ENCODE data around the gene RCL1.

The RCL1 gene

DNA sequence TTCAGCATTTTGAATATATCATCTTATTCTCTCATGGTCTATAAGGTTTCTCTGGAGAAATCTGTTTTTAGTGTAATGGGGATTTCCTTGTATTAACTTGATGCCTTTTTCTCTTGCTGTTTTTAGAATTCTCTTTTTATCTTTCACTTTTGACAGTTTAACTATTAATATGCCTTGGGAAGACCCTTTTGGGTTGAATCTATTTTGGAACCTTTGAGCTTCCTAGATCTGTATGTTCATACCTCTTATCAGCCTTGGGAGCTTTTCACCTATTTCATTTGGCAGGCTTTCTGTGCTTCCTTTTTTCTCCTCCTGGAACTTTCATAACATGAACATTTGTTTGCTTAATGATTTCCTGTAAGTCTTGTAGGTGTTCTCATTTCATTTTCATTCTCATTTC, 22.2 kb downstream of the RCL1 start:
- no peak for DNase-seq

- no peak for DNase-seq
Measured at GRCh38 chr9:4815381-4815956, 22.7 kb downstream of the RCL1 start.

DNA sequence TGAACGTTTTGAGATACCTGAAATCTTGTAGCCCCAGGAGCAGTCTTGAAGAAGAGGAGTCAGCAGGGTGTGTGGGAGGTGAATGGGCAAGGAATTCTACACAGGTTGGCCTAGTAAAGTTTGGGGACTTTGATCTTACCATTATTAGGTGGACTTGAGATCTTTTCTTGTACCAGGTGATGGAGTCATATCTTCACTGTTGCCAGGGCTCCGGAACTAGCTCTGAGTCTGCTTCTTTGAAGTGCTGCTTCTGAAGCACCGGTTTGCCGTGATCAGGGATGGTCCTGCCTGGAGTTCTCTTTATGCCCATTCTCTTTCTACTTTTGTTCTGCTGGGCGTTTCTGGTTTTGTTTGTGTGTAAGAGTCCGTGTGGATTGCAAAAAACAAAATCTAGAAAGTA, 27.4 kb downstream of the RCL1 start:
- DNase-seq = no peak

DNA sequence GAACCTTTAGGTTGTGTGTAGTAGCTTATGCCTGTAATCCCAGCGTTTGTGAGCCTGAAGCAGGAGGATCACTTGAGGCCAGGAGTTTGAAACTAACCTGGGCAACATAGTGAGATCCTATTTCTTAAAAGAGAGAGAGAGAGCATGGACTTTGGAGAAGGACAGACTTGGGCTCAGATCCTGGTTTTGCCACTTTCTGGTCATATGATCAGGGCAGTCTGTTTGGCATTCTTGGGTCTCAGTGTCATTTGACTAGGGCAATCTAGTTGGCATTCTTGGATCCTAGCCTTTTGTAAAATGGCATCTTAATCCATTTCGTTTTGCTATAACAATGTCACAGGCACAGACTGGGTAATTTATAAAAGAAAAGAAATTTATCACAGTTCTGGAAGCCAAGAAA, 28.4 kb downstream of the RCL1 start:
- no peak for DNase-seq

DNA sequence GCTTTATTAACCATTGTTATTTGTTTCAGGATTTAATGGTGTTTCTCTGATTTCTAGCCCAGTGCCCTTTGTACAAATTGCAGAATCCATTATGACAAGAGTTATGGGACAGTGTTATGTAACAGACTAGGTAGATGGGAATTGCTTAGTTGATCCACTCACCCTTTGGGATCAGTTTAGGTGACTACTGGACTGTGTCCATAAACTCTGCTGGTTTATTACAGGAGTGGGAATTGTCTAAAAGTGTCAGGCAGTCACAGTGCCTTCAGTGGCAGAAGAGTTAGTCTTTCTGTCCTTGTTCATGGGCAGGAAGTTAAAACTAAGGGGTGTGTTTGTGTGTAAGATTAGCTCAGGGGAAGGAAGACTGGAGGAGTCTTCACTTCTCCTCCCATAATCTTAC, 29.3 kb downstream of the RCL1 start:
- DNase-seq = no peak

DNA sequence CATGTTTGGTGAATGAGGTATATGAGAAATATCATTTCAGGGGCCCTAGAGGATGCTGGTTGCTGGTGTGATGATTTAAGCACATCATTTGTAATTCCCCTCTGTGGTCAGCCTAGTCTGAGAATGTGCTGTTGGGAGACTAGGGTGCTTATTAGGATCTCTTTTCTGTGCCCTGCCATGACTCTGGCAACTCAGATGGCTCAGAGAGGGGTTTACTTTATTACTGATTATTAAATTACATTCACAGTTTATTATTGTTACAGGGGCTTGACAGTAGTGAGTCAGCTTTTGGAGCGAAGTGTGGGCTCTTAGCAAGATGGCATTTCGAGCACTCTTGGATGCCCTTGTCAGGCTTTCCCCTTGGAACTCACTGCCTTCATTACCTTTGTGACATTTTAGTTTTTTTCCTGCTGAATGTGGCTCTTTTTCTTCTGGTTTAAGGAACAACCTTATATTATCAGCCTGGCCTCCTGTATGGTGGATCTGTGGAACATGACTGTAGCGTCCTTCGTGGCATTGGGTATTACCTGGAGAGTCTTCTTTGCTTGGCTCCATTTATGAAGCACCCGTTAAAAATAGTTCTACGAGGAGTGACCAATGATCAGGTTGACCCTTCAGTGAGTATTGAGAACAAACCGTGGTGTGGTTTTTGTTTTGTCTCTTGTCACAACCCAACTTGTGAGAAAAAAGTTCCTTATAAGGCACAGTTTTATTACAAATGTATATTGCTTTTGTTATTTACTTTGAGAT, 33.8 kb downstream of the RCL1 start:
- DNase-seq = no peak

DNA sequence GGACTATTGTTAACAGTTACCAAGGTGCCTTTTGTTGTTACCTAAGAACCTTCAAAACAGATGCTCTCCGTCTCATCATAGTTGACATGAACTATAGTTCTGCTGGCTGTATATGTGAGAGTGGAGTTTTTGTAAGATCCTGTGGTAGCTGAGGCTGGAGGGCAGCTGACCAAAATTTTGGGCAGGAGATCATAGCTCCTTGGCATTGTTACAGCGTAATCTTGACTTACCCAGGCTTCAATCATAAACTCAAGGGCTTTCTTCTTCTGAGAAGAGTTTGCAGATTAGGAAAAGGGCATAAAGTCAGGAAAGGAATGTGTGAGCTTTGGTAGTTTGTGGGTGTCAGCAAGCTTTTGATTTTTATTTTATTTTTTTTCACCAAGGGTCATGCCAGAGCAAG, 34.5 kb downstream of the RCL1 start:
- no peak for DNase-seq

GRCh38 chr9:4828761-4829160, 36.0 kb downstream of the RCL1 start:
- DNase-seq = no peak

- no peak for DNase-seq
Measured at GRCh38 chr9:4829969-4830368, 37.2 kb downstream of the RCL1 start.

DNA sequence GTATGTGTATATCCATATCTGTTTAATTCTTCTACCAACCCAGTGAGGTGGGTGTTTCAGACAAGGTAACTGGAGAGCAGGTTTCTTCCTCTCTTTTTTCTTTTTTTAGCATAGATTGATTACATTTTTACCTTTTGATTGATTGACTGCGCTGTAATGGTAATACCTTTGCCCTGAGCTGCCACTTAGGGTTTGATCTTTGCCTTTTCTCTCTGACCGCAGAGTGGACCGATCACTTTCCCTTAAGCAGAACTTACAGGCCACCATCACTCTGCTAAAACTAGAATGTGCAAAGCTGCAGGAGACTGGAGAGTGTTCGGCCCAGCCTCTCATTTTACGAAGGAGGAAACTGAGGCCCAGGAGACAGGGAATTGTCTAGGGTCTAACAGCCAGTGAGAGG, 38.0 kb downstream of the RCL1 start:
- no peak for DNase-seq

GRCh38 chr9:4831119-4831518, 38.4 kb downstream of the RCL1 start:
- DNase-seq = no peak

GRCh38 chr9:4831944-4832343, 39.2 kb downstream of the RCL1 start:
- no peak for DNase-seq

DNA sequence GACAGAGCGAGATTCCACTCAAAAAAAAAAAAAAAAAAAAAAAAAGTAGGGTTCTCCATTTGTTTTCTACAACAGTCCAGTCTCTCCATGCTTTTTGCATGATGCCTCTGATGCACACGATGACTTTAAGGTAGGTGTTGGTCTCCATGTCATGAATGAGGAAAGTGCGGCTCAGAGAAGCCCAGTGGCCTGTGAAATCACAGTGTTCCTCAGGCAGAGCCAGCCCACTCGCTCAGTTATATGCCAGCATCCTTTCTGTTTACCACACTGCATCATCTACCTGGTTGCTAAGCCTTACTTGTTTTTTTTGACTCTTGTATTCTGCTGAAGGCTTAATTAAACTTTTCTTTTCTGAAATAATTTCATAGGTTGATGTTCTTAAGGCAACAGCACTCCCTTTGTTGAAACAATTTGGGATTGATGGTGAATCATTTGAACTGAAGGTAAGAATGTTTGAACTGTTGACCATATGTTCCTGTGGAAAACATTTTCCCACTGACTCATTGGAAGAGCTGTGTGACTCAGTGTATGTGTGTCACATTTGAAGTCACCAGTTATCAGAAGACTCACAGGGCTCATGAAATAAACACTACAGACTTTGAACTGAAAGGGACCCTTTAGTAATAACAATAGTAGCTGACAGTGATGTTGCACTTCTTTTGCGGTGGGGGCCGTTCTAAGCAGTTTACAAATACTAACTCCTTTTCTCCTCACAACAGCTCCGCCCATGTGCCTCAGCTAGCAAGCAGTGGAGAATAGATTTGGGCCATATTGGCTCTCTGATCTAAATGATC, 40.2 kb downstream of the RCL1 start:
- no peak for DNase-seq

DNA sequence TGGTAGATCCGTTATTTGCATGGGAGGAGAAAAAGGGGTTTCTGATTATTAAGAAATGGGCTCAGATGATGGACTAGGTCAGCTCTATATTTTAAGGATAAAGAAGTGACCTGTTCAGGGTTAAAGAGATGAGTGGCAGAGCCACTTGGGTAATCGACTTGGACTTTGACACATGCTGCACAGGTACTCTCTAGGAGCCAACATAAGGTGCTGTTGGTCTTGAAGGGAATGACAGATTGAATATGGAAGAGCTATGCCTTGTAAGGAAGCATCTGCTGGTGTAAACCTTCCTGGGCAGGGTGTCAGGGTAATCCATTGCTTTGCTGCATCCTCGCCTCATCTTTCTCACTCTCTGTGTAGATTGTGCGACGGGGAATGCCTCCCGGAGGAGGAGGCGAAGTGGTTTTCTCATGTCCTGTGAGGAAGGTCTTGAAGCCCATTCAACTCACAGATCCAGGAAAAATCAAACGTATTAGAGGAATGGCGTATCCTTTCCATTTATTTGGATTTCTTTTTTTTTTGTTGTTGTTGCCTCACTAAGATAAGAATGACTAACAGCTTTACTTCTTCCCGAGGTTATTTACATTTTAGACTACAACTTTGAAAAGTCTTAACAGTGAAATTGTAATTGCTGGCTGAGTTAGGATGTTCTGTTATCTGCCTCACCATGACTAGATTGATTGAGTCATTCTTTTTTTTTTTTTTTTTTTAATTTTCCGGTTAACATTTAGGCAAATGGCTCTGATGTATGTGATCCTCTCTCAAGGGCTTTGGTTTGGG, 41.2 kb downstream of the RCL1 start:
- no peak for DNase-seq

DNA sequence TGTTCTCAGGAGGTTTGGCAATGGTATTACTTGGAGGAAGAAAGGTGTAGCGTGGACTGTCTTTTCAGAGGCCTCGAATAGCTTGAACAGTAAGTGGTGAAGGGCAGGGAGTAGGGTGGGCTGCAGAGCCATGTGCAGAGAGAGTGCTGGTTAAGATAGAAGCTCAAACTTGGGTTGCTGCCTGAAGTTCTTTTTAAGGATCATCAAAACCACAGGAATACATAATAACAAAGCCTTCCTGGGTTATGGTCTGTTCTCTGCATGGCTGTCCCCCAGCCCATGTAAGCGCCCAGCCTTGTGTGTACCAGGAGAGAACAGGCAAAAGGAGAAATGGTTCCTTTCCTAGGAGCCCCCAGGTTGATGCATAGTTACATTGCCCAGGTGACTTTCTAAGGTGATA, 43.9 kb downstream of the RCL1 start:
- no peak for DNase-seq

GRCh38 chr9:4837261-4838188, 44.8 kb downstream of the RCL1 start:
- DNase-seq = no peak

- DNase-seq = no peak
Measured at GRCh38 chr9:4838189-4838546, 45.4 kb downstream of the RCL1 start.

DNA sequence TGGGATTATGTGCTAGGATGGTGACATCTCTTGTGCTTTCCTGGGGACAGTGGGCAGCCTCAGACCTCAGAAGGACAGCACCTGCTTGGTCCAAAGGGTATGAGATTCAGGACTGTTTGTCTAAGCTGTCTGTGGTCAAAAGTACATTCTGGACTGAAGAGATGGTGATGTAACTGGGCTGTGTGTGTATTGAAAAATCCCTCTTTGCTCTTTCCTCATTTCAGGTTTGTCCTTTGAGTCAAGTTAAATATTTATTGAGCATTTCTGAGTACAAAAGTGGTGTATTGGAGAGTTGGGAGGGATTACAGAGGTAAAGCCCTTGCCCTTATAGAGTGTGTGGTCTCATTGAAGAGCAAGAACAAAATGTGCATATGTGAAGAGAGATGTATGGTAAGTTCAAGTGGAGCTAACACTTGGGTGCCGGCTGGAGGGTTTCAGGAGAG, 46.7 kb downstream of the RCL1 start:
- no peak for DNase-seq

DNA sequence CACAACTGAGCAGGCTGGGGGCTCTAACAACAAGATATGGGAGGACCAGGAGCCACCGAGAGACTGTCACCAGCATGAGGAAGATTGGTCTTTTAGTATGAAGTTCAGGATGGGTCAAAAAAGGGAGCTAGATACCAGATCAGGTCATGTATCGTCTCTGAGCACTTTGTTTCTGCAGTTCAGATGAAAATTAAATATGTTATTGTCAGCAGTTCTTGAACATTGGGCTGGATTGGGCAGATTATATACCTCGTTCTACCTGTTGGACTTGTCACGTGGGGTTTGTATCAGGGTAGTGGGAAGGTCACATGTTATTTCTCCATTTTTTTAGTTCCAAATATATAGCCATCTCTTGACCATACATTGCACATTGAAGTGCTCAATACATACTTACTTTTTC, 47.3 kb downstream of the RCL1 start:
- no peak for DNase-seq

- DNase-seq = no peak
Measured at GRCh38 chr9:4842213-4842612, 49.5 kb downstream of the RCL1 start.

GRCh38 chr9:4842734-4843133, 50.0 kb downstream of the RCL1 start:
- no peak for DNase-seq

Data from NCI-H524 treated with DMSO at 0.1 percent for 48 hours (cell line).